ENCODE measurements around the gene COX7A1.

The COX7A1 gene

DNA sequence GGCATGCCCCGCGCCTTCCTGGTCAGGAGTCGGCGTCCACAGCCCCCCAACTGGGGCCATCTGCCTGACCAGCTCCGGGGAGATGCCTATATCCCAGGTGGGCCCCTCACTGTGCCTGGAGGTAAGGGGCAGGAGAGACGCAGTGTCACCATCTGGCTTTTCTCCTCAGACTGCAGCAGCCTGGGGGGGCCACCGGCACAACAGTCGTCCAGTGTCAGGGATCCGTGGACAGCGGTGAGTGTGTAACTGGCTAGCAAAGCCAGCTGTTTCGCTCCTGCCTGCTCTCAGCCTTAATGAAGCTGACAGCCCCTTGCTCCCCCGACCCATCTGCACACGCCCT, 41.1 kb downstream of the COX7A1 start:
- DNase-seq, result no peak

DNA sequence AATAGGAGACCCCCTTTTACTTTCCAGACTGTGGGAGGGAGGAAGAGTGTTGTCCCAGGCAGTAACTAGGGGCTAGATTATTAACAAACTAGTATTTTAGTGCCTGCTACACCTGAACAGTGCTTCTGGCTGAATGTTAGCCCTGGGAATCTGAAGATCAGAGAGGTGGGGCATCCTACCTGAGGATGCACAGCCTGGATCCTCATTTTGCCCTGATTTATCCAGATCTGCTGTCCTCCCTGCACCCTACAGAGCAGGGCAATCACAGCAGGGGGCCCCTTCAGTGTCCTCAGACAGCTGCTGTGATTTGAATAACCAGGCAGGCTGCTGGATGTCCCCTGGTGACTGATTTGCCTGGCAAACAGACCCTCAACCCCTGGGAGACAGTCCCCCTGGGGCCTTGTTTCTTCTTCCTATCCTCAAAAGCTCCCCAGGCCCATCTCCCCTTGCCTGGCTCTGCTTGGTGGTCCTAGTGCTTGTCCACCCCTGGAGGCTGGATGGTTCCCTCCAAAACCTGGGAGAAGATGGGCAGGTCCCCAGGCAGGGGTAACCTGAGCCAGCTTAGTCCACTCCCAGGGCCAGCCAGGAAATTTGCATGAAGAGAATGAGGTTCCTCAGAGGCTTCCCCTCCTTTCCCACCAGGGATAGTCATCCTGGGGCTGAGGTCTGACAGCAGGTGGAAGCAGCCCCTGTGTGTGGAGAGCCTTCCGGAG, 41.6 kb downstream of the COX7A1 start, which contains the start of gene OVOL3:
TSS of gene OVOL3 (plus strand) at position 657 of the 713 bp plus-strand sequence. CDS start 60 bp downstream, outside the sequence.
- no peak for DNase-seq

DNA sequence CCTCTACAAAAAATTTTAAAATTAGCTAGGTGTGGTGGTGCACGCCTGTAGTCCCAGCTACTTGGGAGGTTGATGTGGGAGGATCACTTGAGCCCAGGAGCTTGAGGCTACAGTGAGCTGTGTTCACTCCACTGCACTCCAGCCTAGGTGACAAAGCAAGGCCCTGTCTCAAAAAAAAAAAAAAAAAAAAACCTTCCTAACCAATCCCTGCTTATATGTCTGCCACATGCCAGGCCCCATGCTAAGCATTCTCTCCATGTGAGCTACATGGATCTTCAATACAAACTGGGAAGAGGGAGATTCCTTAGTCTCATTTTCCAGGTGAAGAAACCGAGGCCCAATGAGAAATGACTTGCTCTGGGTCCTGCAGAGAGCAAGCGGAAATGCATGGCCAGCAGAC, 43.6 kb downstream of the COX7A1 start:
- DNase-seq, result no peak

DNA sequence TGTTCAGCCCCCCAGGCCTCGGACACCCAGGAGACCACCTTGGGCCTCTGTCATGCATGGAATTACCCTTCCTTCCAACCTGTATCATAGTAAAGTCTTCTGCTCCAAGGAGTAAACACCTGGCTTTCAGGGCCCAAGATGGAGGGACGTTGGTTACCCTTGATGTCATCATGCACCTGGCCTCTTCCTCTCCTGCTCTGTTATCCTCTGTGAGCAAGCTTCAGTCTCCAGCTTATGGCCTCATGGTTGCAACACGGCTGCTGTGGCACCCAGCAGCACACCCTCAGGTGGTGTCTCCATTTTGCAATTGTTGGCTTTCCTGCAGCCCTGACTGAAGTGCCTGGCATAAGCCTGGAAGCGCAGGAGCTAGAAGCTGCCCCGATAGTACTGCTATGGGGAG, 45.3 kb downstream of the COX7A1 start:
- DNase-seq, result no peak

DNA sequence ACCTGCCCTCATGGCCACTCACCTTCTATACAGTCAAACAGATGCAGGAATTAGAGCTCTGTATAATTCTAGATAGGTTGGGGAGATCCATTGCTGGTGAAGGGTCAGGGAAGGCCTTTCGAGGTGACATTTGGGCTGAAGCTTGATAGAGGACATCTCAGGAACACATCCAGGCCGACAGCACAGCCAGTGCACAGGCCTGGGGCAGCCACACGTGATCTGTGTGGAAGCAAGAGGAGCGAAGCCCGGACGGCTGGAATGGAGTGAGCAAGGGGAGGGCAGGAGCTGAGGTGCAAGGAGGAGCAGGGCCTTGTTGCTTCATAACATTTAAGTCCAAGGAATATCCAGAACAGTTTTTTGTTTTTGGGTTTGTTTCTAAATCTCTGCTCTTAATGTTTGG, 45.8 kb downstream of the COX7A1 start:
- no peak for DNase-seq

DNA sequence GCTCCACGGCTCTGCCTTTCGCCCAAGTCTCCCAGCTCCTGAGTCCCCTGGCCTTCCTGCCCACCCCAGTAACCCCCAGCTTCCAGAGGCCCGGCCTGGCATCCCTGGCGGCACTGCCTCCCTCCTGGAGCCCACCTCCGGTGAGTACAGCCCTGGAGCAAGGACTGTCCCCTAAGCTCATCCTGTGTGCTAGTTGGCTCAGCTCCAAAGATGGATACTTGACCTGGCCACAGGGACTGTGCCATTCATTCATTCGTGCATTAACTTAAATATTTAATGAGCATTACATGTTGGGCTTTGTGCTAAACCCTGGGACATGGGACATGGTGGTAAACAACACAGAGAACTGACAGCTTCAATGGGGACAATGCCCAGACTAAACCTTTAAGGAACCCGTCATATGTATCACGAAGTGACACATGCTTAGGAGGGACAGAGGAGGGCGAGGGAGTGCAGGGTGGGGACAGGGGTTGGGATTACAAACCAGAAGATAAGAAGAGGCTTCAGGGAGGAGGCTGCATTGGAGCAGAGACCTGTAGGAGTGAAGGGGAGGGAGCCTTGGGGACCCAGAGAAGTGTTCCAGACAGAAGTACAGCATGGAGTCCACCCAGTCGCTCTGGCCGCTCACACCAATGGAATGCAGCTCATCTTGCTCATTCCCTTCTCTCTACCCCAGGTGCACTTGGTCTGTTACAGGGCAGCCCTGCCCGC, 48.2 kb downstream of the COX7A1 start:
- no peak for DNase-seq

DNA sequence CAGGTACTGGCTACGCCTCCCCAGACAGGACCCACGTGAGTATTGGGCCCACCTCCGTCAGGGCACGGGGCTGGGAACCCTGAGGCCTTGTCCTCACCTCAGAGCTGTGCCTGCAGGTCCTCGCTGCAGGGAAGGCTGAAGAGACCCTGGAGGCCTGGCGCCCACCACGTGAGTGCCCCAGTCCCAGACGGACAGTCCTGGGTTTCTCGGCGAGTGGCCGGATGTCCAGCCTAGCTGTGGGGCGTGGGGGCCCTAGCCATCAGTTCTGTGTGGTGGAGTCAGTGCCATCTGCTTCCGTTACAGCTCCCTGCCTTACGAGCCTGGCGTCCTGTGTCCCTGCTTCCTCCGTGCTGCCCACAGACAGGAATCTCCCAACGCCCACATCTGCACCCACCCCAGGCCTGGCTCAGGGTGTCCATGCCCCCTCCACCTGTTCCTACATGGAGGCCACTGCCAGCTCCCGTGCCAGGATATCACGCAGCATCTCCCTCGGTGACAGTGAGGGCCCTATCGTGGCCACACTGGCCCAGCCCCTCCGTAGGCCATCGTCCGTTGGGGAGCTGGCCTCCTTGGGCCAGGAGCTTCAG, 49.1 kb downstream of the COX7A1 start:
- no peak for DNase-seq

DNA sequence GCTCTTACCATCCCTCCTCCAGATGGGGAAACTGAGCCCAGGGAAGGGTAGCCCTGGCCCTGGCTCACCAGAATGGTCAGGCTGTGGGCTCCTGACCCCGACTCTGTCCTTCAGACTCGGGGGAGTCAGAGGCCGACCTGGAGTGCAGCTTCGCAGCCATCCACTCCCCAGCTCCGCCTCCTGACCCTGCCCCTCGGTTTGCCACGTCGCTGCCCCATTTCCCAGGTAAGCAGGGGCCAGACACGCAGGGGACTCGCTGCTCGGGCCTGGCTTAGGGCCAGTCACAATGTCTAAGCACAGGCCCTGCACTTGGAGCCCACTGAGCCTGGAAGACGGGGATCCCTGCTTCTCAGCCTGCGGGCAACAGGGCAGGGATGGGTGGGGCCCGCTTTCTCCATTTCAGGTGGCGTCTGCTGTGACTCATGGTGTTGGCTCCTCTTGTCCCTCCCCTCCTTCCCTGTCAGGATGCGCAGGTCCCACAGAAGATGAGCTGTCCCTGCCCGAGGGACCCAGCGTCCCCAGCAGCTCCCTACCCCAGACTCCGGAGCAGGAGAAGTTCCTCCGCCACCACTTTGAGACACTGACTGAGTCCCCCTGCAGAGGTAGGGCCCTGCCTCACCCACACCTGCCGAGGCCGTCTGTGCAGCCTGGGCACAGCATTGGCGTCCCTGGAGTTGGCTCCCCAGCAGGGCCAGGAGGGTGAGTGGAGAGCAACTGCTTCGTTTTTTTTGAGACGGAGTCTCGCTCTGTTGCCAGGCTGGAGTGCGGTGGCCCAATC, 50.5 kb downstream of the COX7A1 start:
- DNase-seq, result no peak
